Islet precursor cell (in vitro differentiated cells): Measurements from ENCODE around the gene RBMS1.
"Not testable (repeated sequence)": the region's sequence is repeated elsewhere in the genome, so short reads cannot be mapped to it uniquely, and the experiment has no call there.

Source experiments
- DNase-seq: peaks from one replicate; pipeline ENCODE4 v3.0.0-alpha.2; 2018

The RBMS1 gene

GRCh38 chr2:160376576-160376975 lies 117.0 kb downstream of the RBMS1 start:
- no peak for DNase-seq

DNA sequence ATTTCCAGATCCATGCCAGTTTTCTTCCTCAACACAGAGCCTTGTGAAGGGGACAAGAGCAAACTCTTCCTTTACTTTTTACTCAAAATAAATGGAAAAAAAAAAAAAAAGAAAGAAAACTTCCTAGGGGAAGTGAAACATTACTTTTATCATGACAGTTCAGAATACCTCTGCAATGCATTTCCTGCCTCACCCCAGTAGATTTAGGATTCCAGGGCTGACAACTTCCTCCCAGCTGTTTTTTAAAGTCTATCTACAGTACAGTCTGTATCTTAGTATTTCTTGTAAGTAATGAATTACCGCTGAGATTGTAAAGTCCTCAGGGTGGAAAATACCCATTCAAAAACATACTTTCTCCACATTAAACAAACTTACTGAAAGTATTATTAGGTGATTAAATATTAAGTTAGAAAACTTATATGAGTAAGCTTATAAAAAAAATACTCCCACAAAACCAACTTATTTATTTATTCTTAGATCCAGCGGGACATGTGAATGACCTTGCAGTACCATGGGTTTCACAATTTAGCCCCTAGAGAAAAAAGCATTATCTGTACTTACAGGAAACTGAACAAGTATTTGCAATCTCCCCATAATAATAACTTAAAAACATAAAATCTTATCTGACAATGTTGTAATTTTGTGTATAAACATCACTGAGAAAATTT lies 117.7 kb downstream of the RBMS1 start:
- no peak for DNase-seq

GRCh38 chr2:160375037-160375436 lies 118.6 kb downstream of the RBMS1 start:
- DNase-seq = no peak

GRCh38 chr2:160373666-160374065 lies 119.9 kb downstream of the RBMS1 start:
- DNase-seq = no peak

DNA sequence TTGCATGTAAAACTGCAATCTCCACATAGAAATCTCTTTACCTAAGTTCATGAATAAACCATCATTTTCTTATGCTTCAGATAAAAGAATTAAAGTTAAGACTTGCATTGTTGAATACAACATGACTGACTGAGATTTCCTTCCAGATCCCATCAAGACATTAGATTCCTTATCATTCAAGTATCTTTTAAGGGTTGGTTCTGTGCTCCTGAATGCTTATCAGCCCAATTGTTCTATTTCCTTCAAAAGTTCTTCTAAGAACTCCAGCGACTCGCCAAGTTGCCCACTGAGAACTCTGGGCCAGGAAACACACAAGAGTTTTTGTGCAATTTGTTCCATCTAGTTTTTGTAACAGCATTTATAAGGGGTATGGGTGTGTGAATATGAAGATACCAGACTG lies 120.3 kb downstream of the RBMS1 start:
- no peak for DNase-seq

- no peak for DNase-seq
These were observed 121.0 kb downstream of the RBMS1 start for GRCh38 chr2:160372585-160372984.

- no peak for DNase-seq
These were observed 121.6 kb downstream of the RBMS1 start for GRCh38 chr2:160372010-160372356.

DNA sequence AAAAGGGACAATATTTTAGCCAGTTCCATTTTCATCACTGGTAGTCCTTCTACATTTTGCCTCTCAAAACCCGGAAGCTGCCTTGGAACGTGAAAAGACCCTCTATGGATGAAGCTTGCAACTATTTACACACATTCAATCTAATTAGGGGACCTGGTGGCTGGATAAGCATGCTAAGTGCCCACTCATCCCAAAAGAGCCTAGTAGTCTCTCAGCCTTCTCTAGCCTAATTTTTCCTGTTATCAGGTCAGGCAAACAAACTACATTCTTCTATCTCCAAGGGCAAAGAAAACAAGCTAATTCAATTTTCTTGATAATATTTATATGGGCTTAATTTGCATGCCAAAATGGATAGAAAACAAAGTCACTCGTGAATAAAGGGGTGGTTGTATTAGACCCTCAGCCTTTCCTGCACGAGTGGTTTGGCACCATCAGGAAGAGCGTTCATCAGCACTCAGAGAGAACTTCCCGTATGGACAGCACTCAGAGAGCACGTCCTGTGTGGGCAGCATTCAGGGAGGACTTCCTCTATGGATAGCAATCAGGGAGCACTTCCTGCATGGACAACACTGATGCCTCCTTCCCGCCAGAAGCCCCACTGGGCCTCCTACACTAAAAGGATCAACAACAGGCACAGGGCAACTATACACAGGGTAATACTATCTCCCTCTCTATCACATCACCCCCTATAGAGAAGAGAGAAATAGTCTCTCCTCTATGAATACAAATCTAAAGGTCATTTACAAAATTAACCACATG lies 122.2 kb downstream of the RBMS1 start:
- DNase-seq = no peak

DNA sequence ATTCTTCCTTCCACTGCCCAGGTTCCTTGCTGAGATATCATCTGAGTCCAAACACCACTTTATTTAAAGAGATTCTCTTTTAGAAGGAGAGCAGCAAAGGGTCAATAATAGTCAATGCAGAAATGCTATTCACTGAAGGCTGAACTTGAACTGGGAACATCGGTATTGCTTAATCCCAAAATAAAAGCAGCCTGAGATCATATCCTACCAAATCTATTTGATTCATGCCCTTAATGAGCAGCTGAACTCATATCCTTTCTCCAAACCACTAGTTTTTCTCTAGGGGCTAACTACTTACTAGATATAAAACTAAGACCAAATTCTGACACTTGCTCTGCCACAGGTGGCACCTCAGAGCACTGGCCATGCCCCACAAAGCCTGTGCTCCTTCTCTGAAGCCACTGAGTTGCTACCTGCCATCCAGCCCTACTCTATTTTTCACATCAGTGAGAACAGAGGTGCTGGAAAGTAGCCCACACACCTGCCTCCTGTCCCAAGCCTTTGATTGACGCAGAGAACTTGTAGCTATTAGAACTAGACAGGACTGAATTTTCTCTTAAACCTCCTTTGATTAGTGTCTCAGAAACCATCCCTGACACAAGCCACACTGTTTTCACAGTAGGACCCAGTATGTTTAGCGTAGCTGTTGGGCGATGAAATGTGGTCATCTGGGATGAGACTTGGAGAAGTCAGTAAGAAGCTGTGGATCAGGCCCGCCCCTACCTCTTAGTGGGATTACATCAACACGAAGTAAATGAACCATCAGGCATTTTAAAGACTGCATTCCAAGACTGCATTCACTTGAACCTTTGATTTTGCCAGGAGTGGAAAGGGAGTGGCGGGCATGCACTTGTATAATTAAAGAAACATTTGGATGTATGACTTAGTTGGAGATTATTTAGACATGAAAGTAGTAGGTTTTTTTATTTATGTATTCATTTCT lies 124.3 kb downstream of the RBMS1 start:
- no peak for DNase-seq

DNA sequence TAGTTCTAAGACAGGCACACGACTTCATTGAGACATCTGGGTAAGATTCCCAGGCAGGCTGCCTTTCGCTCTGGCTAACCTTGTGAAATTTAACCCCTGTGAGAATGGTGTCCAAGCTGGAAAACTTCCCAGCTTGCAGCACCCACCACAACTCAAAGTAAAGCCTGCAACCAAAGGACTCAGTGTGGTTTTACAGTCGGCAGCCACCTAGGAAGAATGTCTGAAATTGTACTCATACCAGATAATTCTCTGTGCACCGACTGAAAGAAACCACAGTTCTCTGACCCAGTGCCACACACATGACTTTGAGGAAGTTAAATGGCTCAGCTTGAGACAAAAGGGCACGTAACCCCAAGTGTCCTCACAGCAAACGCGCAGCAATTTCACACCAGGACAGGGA lies 125.7 kb downstream of the RBMS1 start:
- DNase-seq = peak; percentile 88

- not testable (repeated sequence) for DNase-seq
These were observed 126.5 kb downstream of the RBMS1 start for GRCh38 chr2:160367139-160367538.

GRCh38 chr2:160366474-160366873 lies 127.1 kb downstream of the RBMS1 start:
- DNase-seq = no peak

DNA sequence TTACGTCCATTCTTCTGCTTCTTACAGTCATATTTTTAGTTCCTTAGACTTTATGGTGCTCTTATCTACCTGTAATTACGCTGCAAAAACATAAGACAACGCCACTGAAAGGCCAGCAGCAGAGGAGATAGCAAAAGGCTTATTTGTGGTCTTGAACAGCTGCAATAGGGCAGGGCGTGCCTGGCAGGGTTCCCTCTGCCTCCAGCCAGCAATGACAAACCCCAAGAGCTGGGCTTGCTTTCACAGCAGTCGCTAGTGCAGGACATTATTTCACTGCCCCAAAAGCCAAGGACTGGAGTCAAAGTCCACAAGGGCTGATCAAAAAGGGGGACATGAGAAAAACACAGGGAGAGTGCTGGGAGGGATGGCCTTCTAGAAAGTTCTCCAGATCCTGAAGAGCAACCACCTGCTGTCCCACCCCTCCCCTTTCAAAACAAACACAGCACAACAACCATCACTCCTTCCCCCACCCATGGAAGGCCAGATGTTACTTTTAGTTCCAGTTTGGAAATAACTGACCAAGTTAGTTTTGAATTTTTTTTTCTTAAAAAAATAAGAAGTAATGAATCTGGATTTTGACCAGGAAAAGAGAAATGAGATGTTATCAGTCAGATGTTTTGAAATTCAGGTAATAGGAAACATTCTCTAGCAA lies 127.8 kb downstream of the RBMS1 start:
- no peak for DNase-seq

GRCh38 chr2:160364364-160364763 lies 129.2 kb downstream of the RBMS1 start:
- DNase-seq = no peak

GRCh38 chr2:160363961-160364360 lies 129.6 kb downstream of the RBMS1 start:
- DNase-seq = no peak

GRCh38 chr2:160363055-160363454 lies 130.6 kb downstream of the RBMS1 start:
- no peak for DNase-seq

- no peak for DNase-seq
These were observed 131.1 kb downstream of the RBMS1 start for GRCh38 chr2:160362541-160362940.

DNA sequence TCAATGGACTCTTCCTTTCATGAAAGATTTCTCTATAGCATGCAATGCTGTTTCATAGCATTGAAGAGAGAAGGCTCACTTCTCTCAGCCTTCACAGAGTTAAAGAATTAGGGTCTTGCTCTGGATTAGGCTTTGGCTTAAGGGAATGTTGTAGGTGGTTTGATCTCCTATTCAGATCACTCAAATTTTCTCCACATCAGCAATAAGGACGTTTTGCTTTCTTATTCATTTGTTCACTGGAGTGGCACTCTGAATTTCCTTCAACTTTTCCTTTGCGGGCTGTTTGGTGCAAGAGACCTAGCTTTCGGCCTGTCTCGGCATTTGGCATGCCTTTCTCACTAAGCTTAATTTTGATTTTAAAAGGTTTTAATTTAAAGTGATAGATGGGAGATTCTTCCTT lies 131.6 kb downstream of the RBMS1 start:
- no peak for DNase-seq

- DNase-seq = no peak
These were observed 133.4 kb downstream of the RBMS1 start for GRCh38 chr2:160360089-160360757.

DNA sequence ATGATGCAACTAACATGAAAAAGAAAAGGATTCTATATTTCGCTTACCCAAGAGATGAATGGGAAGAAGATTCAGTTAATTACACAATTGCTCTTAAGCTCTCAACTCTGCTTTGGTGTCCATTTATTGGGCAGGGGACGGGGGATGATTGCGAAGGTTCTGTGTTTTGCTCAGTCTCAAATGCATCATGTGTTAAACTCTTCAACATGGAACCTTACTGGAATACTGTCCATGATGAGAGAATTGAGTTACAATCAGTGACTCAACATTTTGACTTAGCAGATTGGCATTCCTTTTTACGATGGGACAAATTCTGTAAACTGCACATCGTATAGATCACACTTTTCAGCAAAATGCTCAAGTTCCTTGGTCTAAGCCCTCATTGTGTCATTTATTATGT lies 135.6 kb downstream of the RBMS1 start:
- DNase-seq = no peak

- no peak for DNase-seq
These were observed 137.1 kb downstream of the RBMS1 start for GRCh38 chr2:160356485-160356884.

- no peak for DNase-seq
These were observed 138.5 kb downstream of the RBMS1 start for GRCh38 chr2:160355080-160355479.

GRCh38 chr2:160354677-160355076 lies 138.9 kb downstream of the RBMS1 start:
- no peak for DNase-seq
